Lung (tissue), 12 donors: ENCODE results near the gene POLR2A. TPM values are rescaled to one million over a fixed set of nuclear protein-coding genes. Genes with fewer than 3 reads are reported as not detected.

Experiments
- ATAC-seq: fragments of 200-7000 bp; cut with Tn5 transposase; one replicate; pipeline ENCODE4 v1.9.1; 2020; ENCODE audit warnings: moderate number of reproducible peaks; ENCODE audit not compliant: insufficient read depth, low FRiP score
- DNase-seq, 3 donors: peaks; one replicate each; pipeline ENCODE4 v3.0.0-alpha.2; 2013 to 2017
- H3K27ac ChIP-seq, 2 donors: one replicate each; pipeline ENCODE4 v1.5.1; 2013; ENCODE audit warnings: mild to moderate bottlenecking in 2 of 2, moderate library complexity in 2 of 2, control low read depth in 1 of 2, inconsistent platforms in 1 of 2, low read depth in 1 of 2, low read length in 1 of 2
- H3K27me3 ChIP-seq, 3 donors: one replicate each; pipeline ENCODE4 v1.5.1; 2013; ENCODE audit warnings: low read length in 2 of 3; ENCODE audit not compliant: control insufficient read depth in 3 of 3, insufficient read depth in 3 of 3
- H3K36me3 ChIP-seq, 4 donors: one replicate each; pipeline ENCODE4 v1.5.1; 2013; ENCODE audit warnings: low read length in 4 of 4, mild to moderate bottlenecking in 1 of 4, moderate library complexity in 1 of 4; ENCODE audit not compliant: control insufficient read depth in 4 of 4, insufficient read depth in 4 of 4
- H3K4me1 ChIP-seq, 5 donors: one replicate each; pipeline ENCODE4 v1.5.1; 2013; ENCODE audit warnings: low read length in 5 of 5, mild to moderate bottlenecking in 2 of 5, moderate library complexity in 1 of 5; ENCODE audit not compliant: control insufficient read depth in 5 of 5, insufficient read depth in 5 of 5
- H3K4me3 ChIP-seq: one replicate; pipeline ENCODE4 v1.5.1; 2013; ENCODE audit warnings: mild to moderate bottlenecking, control low read depth, moderate library complexity
- H3K9ac ChIP-seq, 2 donors: one replicate each; pipeline ENCODE4 v1.5.1; 2013; ENCODE audit warnings: low read length in 2 of 2, control low read depth in 1 of 2; ENCODE audit not compliant: insufficient read depth in 1 of 2
- H3K9me3 ChIP-seq, 4 donors: one replicate each; pipeline ENCODE4 v1.5.1; 2013; ENCODE audit warnings: low read length in 3 of 4, mild to moderate bottlenecking in 1 of 4, moderate library complexity in 1 of 4; ENCODE audit not compliant: control insufficient read depth in 4 of 4, insufficient read depth in 3 of 4
- WGBS, 2 donors: extraction: QIAGEN DNeasy Blood & Tissue Kit; methylation state at CpG; one replicate each; pipeline ENCODE4 v1.1.7; 2013; 5-methylcytosine and 5-hydroxymethylcytosine counted together
- polyA plus RNA-seq, 2 donors: library from polyadenylated mRNA; stranded (reverse); fragments of 200-250 nt; gene quantifications; one replicate each; pipeline ENCODE4 v1.2.1, GENCODE V29; 2013
- total RNA-seq, 2 donors: library from RNA; depleted of rRNA in 1 of 2; stranded (reverse); fragments of >200 nt in 1 of 2; gene quantifications; one replicate each; pipeline ENCODE4 v1.2.1, GENCODE V29; 2014 to 2021
- TF ChIP-seq, protein P1 (sequence below): IDR thresholded peaks from 2 replicates; pipeline ENCODE4 v1.5.1; 2012; ENCODE audit warnings: mild to moderate bottlenecking; ENCODE audit errors: control extremely low read depth, extremely low read depth
- donor health status: control.
- donor health status: control.
- donor health status: Bipolar disorder and iron deficiency.
- donor health status: healthy.
- donor health status: DM: yes; HTN: yes; CAD: no.

The POLR2A gene
- total and polyA plus RNA-seq, 4 donors: 37.8 to 129 (median 76.9) TPM

DNA sequence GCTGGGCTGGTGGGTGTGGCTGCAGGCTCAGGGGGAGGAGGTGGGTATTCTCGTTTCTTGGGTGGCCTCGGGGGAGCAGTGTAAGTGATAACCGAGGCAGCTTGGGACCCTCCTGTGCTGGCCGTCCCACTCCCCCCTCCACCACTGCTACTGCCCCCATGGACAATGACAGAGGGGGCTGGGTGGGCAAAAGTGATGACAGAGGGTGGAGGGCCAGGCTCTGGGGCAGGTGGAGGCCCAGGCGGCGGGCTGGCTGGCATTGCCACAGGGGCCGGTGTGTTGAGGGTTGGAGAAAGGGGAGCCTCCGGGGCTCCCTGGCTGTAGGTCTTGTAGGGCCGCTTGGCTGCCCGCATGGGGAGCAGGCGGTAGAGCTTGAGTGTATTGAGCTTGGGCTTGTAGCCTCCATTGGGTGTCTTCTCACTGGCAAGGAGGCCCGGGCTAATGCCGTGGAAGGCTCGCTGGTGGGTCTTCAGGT is 20.8 kb upstream of the POLR2A start:
- 90 to 93% methylated on average over 14 of the region's 14 CpGs for WGBS, 2 donors
- Histone ChIP-seq H3K9ac (no peak overlapping the region), H3K27me3 (no peaks in the 10 kb centered on the region), H3K27ac (no peak overlapping the region), H3K4me1 (peaks cover 0 to 11% (median 4%) of the 10 kb centered on the region in 5 donors), H3K9me3 (no peaks in the 10 kb centered on the region), H3K4me3 (no peak overlapping the region), H3K36me3 (peaks cover 2 to 40% (median 13%) of the 10 kb centered on the region in 4 donors)
- DNase-seq (no peak), ATAC-seq (no peak)
- TF ChIP-seq, protein P1, sequence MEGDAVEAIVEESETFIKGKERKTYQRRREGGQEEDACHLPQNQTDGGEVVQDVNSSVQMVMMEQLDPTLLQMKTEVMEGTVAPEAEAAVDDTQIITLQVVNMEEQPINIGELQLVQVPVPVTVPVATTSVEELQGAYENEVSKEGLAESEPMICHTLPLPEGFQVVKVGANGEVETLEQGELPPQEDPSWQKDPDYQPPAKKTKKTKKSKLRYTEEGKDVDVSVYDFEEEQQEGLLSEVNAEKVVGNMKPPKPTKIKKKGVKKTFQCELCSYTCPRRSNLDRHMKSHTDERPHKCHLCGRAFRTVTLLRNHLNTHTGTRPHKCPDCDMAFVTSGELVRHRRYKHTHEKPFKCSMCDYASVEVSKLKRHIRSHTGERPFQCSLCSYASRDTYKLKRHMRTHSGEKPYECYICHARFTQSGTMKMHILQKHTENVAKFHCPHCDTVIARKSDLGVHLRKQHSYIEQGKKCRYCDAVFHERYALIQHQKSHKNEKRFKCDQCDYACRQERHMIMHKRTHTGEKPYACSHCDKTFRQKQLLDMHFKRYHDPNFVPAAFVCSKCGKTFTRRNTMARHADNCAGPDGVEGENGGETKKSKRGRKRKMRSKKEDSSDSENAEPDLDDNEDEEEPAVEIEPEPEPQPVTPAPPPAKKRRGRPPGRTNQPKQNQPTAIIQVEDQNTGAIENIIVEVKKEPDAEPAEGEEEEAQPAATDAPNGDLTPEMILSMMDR: no peak

DNA sequence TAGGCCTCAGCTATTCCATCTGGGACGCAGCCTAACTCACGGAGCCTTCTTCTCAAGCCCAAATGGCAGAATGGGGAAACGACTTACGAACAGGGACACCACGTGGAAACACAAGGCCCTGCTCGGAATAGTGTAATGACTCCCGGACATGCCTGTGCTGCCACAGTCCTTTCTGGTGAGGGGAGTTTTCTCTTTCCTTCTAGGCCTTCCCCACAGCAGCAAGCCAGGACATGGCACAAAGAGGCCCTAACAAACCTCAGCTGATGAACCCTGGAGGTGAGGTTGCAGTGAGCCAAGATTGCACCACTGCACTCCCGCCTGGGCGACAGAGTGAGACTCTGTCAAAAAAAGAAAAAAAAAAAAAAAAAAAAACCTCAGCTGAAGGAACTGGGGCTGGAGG is 20.1 kb upstream of the POLR2A start:
- Histone ChIP-seq H3K36me3 (peaks cover 2 to 40% (median 15%) of the 10 kb centered on the region in 4 donors), H3K4me1 (peaks cover 0 to 11% (median 4%) of the 10 kb centered on the region in 5 donors), H3K9ac (no peak overlapping the region), H3K9me3 (no peaks in the 10 kb centered on the region), H3K4me3 (no peak overlapping the region), H3K27me3 (no peaks in the 10 kb centered on the region), H3K27ac (no peak overlapping the region)
- ATAC-seq (no peak), DNase-seq (no peak)
- 90% methylated on average over 9 of the region's 9 CpGs for WGBS, 2 donors
- TF ChIP-seq, protein P1: no peak

DNA sequence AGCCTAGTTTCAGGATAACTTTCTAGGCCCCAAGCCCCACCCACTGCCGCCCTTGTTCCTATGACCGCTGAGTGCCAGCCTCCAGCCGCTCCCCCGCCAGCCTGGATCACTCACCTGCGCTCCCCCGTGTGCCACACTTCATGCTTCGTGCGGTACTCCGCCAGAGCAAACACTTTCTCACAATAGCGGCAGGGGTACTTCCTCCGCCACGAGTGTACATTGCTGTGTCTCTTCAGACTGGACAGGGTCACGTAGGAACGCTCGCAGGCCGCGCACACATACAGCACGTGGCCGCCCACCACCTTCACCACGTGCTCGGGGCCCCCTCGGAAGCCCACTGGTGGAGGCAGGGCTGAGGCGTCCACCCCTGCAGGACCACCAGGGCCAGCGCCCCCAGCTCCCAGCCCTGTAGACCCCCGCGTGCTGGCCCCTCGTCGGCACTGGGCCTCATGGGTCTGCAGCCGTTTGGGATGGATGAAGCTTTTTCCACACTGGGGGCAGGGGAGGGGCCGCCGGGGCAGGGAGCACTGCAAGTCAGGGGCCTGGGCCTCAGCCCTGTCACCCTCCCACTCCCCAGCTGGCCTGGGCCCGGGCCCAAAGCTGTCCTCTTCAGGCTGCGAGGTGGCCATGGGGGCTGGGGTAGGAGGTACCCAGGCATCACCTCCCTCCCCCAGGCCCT is 18.4 kb upstream of the POLR2A start:
- 76 to 85% methylated on average over 33 of the region's 33 CpGs for WGBS, 2 donors
- TF ChIP-seq, protein P1: no peak
- H3K36me3 ChIP-seq: peaks cover 2 to 40% (median 15%) of the 10 kb centered on the region in 4 donors
- no peak overlapping the region for H3K4me3 ChIP-seq
- peak overlapping the region in 1 of 2 donors; percentile 59 for H3K27ac ChIP-seq
- H3K9ac ChIP-seq: no peak overlapping the region
- ATAC-seq (no peak), DNase-seq (peak in 2 of 3 donors; percentile 54 to 57)
- no peaks in the 10 kb centered on the region for H3K27me3 ChIP-seq
- H3K9me3 ChIP-seq: no peaks in the 10 kb centered on the region
- peaks cover 0 to 13% (median 4%) of the 10 kb centered on the region in 5 donors for H3K4me1 ChIP-seq
